Erythroblast (primary cell): ENCODE results near the gene PRR35.

Experiments used
- DNase-seq, 2 experiments: peaks; one replicate each; lab custom pipeline; 2025; lab: John Stamatoyannopoulos, UW
- GATA1 ChIP-seq: IDR thresholded peaks from 2 replicates; pipeline ENCODE4 v1.6.1; 2011; ENCODE audit warnings: low read depth, mild to moderate bottlenecking, control low read depth, low read length, moderate library complexity
- POLR2A ChIP-seq: IDR thresholded peaks from 2 replicates; pipeline ENCODE4 v1.6.1; 2011; ENCODE audit warnings: mild to moderate bottlenecking, low read length

Gene PRR35

GRCh38 chr16:598823-599739 lies 38.9 kb downstream of the PRR35 start:
- no peak for TF ChIP-seq POLR2A
- no peak for TF ChIP-seq GATA1
- DNase-seq, result no peak

GRCh38 chr16:600781-601180 lies 40.6 kb downstream of the PRR35 start:
- TF ChIP-seq POLR2A (no peak), GATA1 (no peak)
- DNase-seq, result peak in 1 of 2 experiments; percentile 25

- DNase-seq, result no peak
- TF ChIP-seq POLR2A, result no peak
- no peak for TF ChIP-seq GATA1
Observed at GRCh38 chr16:603933-604332, 43.7 kb downstream of the PRR35 start.

- no peak for TF ChIP-seq GATA1
- no peak for TF ChIP-seq POLR2A
- no peak for DNase-seq
Observed at GRCh38 chr16:606656-607307, 46.6 kb downstream of the PRR35 start.

- TF ChIP-seq POLR2A (no peak), GATA1 (no peak)
- DNase-seq, result no peak
Observed at GRCh38 chr16:608019-608418, 47.8 kb downstream of the PRR35 start.

GRCh38 chr16:609316-609715 lies 49.1 kb downstream of the PRR35 start:
- DNase-seq, result no peak
- no peak for TF ChIP-seq POLR2A
- no peak for TF ChIP-seq GATA1

- no peak for TF ChIP-seq POLR2A
- no peak for TF ChIP-seq GATA1
- no peak for DNase-seq
Observed at GRCh38 chr16:609984-610383, 49.8 kb downstream of the PRR35 start.

GRCh38 chr16:610513-611381 lies 50.6 kb downstream of the PRR35 start:
- peak; percentile 50 to 65 for DNase-seq
- no peak for TF ChIP-seq GATA1

- TF ChIP-seq GATA1 (no peak), POLR2A (no peak)
- no peak for DNase-seq
Observed at GRCh38 chr16:615122-615521, 54.9 kb downstream of the PRR35 start.
